HG03442 (cell line): Measurements from ENCODE around the gene MCTP1.
"Not testable (repeated sequence)": the region's sequence is repeated elsewhere in the genome, so short reads cannot be mapped to it uniquely, and the experiment has no call there.

Source experiments
- ATAC-seq: cut with Tn5 transposase; IDR thresholded peaks from one replicate; pipeline ENCODE4 v1.9.1; 2021; ENCODE audit warnings: mild to moderate bottlenecking, moderate library complexity; ENCODE audit not compliant: unreplicated experiment

The MCTP1 gene

GRCh38 chr5:95184924-95185323, 100.0 kb downstream of the MCTP1 start:
- no peak for ATAC-seq

- no peak for ATAC-seq
Measured at GRCh38 chr5:95181644-95182043, 103.2 kb downstream of the MCTP1 start.

GRCh38 chr5:95178046-95178651, 106.7 kb downstream of the MCTP1 start:
- ATAC-seq: no peak

- ATAC-seq: no peak
Measured at GRCh38 chr5:95177456-95177855, 107.4 kb downstream of the MCTP1 start.

- no peak for ATAC-seq
Measured at GRCh38 chr5:95175106-95175505, 109.8 kb downstream of the MCTP1 start.

GRCh38 chr5:95172659-95173058, 112.2 kb downstream of the MCTP1 start:
- no peak for ATAC-seq

- ATAC-seq: no peak
Measured at GRCh38 chr5:95164861-95165260, 120.0 kb downstream of the MCTP1 start.

- no peak for ATAC-seq
Measured at GRCh38 chr5:95163079-95163478, 121.8 kb downstream of the MCTP1 start.

GRCh38 chr5:95162231-95162992, 122.5 kb downstream of the MCTP1 start:
- no peak for ATAC-seq

- ATAC-seq: no peak
Measured at GRCh38 chr5:95159603-95160002, 125.3 kb downstream of the MCTP1 start.

- ATAC-seq: no peak
Measured at GRCh38 chr5:95155888-95156287, 129.0 kb downstream of the MCTP1 start.

GRCh38 chr5:95153511-95153910, 131.4 kb downstream of the MCTP1 start:
- no peak for ATAC-seq

- no peak for ATAC-seq
Measured at GRCh38 chr5:95152535-95152934, 132.4 kb downstream of the MCTP1 start.

GRCh38 chr5:95152131-95152530, 132.8 kb downstream of the MCTP1 start:
- no peak for ATAC-seq

GRCh38 chr5:95151694-95152093, 133.2 kb downstream of the MCTP1 start:
- ATAC-seq: no peak

GRCh38 chr5:95149387-95149786, 135.5 kb downstream of the MCTP1 start:
- no peak for ATAC-seq

- ATAC-seq: no peak
Measured at GRCh38 chr5:95148453-95148852, 136.4 kb downstream of the MCTP1 start.

GRCh38 chr5:95143858-95144257, 141.0 kb downstream of the MCTP1 start:
- ATAC-seq: not testable (repeated sequence)

- ATAC-seq: no peak
Measured at GRCh38 chr5:95142145-95142544, 142.7 kb downstream of the MCTP1 start.

GRCh38 chr5:95141141-95141540, 143.8 kb downstream of the MCTP1 start:
- ATAC-seq: no peak

- no peak for ATAC-seq
Measured at GRCh38 chr5:95134326-95134725, 150.6 kb downstream of the MCTP1 start.

- ATAC-seq: no peak
Measured at GRCh38 chr5:95132096-95132495, 152.8 kb downstream of the MCTP1 start.

- no peak for ATAC-seq
Measured at GRCh38 chr5:95130941-95131340, 154.0 kb downstream of the MCTP1 start.
